IPS-NIHi11 (cell line): Measurements from ENCODE around the gene PAPPA.
A peak's percentile ranks its signal among the peaks of the same experiment; 100 is the strongest.

Experiments used
- DNase-seq: peaks from one replicate; pipeline ENCODE4 v3.0.0; 2012; ENCODE audit warnings: mixed read lengths, low spot score

The PAPPA gene

GRCh38 chr9:116349684-116350083, 196.1 kb downstream of the PAPPA start:
- DNase-seq, result no peak

- peak; percentile 49 for DNase-seq
Measured at GRCh38 chr9:116350213-116350612, 196.6 kb downstream of the PAPPA start.

- no peak for DNase-seq
Measured at GRCh38 chr9:116352958-116353357, 199.4 kb downstream of the PAPPA start.

GRCh38 chr9:116355153-116355921, 201.7 kb downstream of the PAPPA start:
- DNase-seq, result peak; percentile 31

DNA sequence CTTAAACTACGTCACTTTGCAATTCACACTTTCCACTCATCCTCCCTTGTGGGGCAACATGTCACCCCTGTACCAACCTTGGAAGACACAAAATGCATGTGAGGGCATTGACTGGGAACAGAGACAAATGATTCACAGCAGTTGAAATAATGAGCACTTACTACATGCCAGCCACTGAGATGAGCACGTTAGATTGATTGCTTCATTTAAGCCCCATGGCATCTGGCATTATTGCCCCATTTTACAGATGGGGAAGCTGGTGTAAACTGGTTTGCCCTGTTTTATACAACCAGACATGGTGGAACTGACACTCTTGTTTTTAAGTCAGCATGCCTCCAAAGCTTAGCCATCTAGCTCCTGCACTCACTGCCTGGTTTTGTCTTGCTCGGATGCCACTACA, 204.7 kb downstream of the PAPPA start:
- DNase-seq, result no peak

DNA sequence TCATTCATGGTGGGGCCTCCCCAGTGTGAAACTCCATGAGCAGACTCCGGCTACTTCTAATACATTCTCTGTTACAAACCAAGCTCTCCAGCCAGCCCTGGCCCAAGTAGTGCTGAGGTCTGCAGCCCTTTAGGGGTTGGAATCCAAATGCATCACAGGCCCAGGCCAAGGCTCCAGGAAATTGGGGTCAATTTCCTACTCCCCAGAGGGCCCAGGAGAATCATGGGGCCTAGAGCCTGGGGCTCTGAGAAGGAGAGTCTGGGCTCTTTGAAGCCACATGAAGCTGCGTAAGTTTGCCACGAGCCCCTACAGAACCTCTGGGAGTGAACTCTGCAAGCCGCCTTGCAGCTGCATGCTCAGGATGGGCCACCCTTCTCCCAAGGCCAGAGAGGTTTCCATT, 206.4 kb downstream of the PAPPA start:
- no peak for DNase-seq

- DNase-seq, result no peak
Measured at GRCh38 chr9:116360989-116361388, 207.4 kb downstream of the PAPPA start.

DNA sequence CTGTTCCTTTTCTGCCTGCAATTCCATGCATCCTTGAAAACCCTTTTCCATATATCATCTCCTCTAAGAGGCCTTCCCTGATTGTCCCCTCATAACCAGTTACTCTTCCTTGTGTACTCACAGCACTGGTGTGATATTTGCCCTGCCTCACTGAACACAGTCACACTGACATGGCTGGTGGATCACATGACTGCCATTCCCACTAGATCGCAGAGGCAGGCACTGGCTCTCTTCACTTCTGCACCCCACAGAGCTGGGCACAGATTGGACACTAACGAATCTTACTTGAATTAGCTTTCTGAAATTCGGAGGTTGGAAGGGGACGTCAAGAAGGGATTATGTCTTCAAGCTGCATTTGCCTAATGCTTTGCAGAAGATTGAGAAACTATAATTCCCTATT, 208.0 kb downstream of the PAPPA start:
- DNase-seq, result no peak

- DNase-seq, result no peak
Measured at GRCh38 chr9:116362493-116362892, 208.9 kb downstream of the PAPPA start.

DNA sequence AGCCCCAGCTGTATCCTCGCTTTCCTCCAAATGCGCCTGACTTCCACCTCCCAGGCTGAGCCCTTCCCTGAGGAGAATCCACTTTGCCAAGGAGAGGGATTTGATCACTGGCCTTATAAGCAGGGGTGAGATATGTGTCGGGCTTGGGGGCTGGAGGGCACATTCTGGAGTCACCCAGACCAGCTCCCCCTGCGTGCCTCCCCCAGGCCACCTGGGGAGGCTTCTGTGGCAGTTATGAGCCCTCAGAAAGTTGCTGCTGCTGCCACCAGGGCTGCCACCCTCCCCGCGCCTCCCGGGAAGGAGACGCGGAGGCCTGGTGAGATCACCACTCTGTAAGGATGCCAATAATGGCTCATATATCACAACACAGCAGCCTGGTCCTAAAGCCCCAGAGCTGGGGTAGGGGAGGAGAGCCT, 211.5 kb downstream of the PAPPA start:
- DNase-seq, result peak; percentile 65

GRCh38 chr9:116366241-116366640, 212.7 kb downstream of the PAPPA start:
- no peak for DNase-seq

GRCh38 chr9:116368680-116369079, 215.1 kb downstream of the PAPPA start:
- DNase-seq, result no peak

- DNase-seq, result no peak
Measured at GRCh38 chr9:116369706-116370105, 216.1 kb downstream of the PAPPA start.

DNA sequence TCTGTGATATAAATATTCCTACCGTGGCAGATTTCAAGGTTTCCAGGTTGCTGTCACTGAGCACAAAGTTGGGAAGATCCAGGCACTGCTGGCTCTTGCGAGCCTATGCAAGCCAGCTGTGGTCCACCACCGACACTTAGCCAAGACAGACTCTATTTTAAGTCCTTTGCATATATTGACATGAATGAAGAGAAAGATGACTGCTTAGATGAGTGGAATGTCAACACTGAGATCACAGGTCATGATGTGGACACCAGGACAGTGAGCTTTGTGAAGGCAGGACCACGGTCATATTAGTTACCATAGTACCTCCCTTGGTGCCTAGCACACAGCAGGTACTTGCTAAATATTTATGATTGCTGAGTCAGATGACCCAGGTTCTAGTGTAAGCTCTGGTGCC, 217.0 kb downstream of the PAPPA start:
- no peak for DNase-seq

DNA sequence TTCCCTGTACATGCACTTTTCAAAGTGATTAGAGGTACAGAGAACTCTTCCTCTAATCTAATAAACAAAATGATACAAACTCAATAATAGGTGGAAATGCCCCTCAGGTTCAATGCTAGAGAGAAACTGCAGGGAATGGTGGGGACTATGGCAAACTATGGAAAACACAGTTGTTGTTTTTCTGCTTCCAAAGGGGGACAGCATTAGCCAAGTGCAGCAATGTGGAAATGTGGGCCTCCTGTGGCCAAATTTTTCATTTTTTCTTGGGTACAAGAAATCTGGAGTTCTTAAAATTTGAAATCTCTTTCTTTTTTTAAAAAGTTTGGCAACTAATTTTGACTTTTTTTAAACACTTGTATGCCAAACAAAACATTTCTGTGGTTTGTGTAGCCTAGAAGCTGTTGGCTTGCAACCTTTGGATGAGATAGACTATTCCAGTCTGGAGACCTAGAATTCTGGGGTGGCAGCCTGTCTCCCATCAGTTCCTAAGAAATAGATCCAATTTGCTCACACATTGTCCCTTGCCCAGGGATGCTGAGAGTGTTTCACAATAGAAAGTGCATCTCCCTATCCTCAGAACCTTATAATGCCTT, 218.6 kb downstream of the PAPPA start:
- no peak for DNase-seq

- DNase-seq, result no peak
Measured at GRCh38 chr9:116372786-116373185, 219.2 kb downstream of the PAPPA start.

DNA sequence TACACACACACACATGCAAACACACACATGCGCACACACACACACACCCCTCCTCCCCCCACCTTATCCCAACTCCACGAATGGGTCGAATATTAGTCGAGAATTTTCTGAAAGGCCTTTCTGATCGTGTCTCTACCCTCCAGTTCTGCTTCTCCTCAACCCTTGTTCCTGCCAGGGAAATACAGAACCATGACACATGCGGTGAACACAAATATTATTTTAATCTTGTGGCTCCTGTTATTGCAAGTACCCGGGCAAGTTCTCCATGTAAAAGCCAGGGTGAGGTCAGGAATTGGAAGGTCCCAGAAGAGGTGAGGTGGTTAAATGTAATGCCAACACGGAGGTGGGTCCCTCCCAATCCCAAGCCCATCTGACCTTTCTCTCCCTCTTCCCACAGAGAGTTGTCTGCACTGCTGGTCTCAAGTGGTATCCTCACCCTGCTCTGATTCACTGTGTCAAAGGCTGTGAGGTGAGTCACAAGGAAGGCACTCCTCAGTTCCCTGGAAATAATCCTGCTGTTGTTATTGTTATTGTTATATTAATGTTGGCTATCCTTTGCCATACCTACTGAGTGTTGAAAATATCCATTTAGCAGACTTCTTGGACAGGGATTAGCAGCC, 223.7 kb downstream of the PAPPA start:
- DNase-seq, result no peak

- no peak for DNase-seq
Measured at GRCh38 chr9:116378873-116379272, 225.3 kb downstream of the PAPPA start.

DNA sequence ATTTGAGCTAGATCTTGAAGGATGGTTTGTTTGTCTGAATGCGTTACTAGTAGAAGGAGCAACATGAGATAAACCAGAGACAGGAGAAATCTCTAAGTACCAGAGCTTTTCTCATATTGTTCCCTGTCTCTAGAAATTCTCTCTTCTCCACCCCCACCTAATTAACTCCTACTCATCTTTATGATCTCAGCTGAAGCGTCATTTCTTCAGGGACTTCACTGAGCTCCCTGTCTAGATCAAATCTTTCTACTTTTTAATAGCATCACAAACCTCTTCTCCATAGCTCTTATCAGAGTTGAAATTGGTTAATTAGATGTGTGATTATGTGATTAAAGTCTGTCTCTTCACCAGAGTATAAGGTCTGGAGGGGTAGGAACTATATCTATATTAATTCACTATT, 226.2 kb downstream of the PAPPA start:
- no peak for DNase-seq

DNA sequence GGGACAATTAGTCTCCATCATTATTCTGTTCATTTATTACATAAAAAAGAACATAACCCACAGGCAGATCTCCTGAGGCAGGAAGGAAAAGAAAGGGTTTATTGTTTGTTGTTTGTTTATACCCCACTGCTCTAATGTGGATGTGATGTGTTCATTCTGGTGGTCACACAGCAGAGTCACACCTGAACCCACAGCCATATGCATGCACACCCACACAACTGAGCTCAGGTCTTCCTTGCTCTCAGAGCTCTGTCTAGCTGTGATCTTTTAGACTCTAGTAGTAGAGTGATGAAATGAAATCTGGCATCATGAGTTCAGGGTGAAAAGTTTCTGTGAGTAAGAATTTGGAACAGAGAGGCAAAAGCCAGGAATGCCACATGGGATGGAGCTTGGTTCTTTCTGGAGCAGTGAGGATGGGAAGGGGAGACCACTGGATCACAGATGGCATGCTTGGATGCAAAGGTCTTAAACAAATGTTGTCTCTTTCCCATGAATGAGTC, 227.0 kb downstream of the PAPPA start:
- no peak for DNase-seq

DNA sequence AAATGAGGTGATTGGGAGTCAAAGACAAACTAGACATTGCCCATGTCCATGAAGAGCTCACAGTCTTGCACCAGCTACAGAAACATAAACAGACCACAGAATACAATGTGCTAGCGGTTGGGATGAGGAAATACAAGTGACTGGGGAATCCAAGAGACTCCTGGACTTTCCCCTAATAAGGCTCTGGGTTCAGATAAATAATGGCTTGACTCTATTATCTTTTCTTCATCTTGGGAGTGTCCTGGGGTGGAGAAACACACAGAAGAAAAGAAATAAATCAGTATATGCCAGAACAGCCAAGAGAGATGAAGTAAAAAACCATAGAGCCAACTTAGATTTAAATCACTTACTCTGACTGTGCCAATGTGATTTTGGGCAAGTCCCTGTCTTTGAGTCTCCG, 227.8 kb downstream of the PAPPA start:
- no peak for DNase-seq

DNA sequence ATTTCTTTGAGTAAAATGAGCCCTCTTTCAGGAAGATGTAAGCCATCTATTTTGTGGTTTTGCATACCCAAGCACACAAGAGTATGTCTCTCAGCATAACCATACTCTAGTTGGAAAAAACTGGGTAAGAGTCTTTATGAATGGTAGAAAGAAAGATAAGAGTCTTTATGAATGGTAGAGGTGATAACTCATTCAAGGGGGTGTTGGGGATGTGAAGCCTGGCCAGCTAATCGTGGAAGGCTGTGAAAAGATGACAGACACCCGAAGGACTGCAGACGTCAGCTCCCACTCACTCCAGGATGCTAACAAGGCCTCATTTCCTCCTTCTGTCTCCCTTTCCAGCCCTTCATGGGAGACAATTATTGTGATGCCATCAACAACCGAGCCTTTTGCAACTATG, 228.5 kb downstream of the PAPPA start:
- no peak for DNase-seq

DNA sequence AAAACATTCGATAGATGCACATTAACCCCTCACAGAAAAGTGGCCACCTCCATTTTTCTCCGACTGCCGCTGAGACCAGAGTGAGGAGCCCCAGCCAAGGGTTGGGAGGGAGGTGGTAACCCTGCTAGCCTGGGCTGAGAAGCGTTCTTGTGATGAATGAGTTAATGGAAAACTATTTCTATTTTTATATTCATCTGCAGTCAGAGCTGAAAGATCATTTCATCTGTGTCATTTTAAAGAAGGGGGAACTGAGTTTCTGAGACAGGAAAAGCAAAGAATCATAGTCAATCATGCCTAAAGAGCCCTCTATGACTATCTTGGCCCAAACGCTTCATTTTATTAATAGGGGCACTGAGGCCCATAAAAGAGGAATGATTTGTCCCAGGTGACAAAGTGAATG, 229.5 kb downstream of the PAPPA start:
- DNase-seq, result no peak
